SH-SY5Y (cell line): ENCODE measurements around the gene MACO1.

ENCODE experiments used
- GATA2 ChIP-seq: IDR thresholded peaks from 2 replicates; pipeline ENCODE4 v1.6.1; 2011; ENCODE audit warnings: mild to moderate bottlenecking, low read depth, low read length
- GATA3 ChIP-seq: IDR thresholded peaks from 2 replicates; pipeline ENCODE4 v1.6.1; 2011; ENCODE audit warnings: low read depth, mild to moderate bottlenecking, low read length, moderate library complexity

GRCh38 chr1:25541889-25542658, 111.4 kb downstream of the MACO1 start:
- TF ChIP-seq GATA2 (no peak), GATA3 (no peak)
